HG03521 (cell line): ENCODE results near the gene GULP1.
"Not testable (repeated sequence)": the region's sequence is repeated elsewhere in the genome, so short reads cannot be mapped to it uniquely, and the experiment has no call there.

ENCODE experiments used
- ATAC-seq: cut with Tn5 transposase; IDR thresholded peaks from one replicate; pipeline ENCODE4 v1.9.1; 2021; ENCODE audit warnings: mild to moderate bottlenecking, moderate library complexity; ENCODE audit not compliant: unreplicated experiment

Gene GULP1

GRCh38 chr2:188522517-188522916, 230.8 kb downstream of the GULP1 start:
- ATAC-seq, result no peak

GRCh38 chr2:188523919-188524318, 232.2 kb downstream of the GULP1 start:
- ATAC-seq, result no peak

DNA sequence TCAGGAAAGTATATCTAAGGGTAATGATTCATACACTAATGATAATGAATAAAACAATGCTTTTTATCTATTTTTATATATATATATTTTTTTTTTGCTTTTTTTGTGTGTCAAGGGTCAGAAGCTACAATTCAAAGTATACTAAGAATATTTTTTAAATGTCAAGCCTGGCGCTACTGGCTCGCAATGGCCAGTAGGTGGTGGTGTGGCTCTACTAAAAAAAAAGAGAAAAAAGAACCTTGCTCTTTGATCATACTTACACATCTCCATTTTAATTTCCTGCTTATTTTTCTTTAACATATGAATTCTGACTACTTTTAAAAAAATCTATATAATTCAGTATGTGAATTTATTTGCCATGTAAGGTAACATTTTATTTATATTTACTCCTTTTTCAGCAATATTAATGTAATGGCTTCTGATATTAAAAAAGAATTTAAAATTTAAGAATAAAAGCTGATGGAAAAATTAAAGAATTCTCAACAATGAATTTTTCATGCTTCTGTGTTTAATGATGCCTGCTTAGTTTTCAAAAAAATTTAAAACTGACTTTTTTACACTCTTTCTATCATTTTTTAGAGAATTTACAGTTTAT, 232.9 kb downstream of the GULP1 start:
- peak; percentile 72 for ATAC-seq

- ATAC-seq, result no peak
Observed at GRCh38 chr2:188526701-188527100, 235.0 kb downstream of the GULP1 start.

- no peak for ATAC-seq
Observed at GRCh38 chr2:188527141-188527540, 235.5 kb downstream of the GULP1 start.

GRCh38 chr2:188527581-188527993, 235.9 kb downstream of the GULP1 start:
- ATAC-seq, result no peak

- no peak for ATAC-seq
Observed at GRCh38 chr2:188529710-188530109, 238.0 kb downstream of the GULP1 start.

DNA sequence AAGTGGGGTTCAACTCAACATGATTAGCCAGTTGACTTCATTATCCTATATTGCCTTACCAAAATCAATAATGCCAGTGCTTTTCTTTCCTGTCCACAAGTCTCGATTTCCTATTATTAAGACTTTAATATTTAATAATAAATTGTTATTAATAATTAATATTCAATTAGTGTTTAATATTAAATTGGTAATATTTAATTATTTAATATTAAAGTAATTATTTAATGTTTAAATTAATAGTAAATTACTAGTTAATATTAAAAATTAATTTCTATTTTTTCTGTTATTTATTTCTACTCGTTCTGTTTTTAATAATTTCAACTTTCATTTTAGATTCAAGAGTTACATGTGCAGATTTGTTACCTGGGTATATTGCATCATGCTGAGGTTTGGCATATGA, 243.2 kb downstream of the GULP1 start:
- ATAC-seq, result no peak

DNA sequence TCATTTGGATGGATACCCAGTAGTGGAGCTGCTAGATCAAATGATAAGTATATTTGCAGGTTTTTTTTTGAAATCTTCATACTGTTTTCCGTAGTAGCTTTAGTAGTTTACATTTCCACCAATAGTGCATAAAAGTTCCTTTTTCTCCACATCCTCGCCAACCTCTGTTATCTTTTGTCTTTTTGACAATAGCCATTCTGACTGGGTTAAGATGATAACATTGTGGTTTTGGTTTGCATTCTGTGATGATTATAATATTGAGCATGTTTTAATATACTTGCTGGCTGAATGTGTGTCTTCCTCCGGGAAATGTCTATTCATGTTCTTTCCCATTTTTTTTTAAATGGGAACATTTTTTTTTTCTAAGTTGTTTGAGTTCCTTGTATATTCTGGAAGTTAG, 260.0 kb downstream of the GULP1 start:
- ATAC-seq, result no peak

DNA sequence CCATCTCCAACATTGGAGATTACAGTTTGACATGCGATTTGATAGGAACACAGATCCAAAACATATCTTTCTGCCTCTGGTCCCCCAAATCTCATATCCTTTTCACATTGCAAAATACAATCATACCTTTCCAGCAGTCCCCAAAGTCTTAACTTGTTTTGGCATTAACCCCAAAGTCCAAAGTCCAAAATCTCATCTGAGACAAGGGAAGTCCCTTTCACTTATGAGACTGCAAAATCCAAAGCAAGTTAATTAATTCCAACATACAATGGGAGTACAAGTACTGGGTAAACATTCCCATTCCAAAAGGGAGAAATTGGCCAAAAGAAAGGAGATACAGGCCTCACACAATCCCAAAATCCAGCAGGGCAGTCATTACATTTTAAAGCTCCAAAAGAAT, 265.4 kb downstream of the GULP1 start:
- no peak for ATAC-seq

DNA sequence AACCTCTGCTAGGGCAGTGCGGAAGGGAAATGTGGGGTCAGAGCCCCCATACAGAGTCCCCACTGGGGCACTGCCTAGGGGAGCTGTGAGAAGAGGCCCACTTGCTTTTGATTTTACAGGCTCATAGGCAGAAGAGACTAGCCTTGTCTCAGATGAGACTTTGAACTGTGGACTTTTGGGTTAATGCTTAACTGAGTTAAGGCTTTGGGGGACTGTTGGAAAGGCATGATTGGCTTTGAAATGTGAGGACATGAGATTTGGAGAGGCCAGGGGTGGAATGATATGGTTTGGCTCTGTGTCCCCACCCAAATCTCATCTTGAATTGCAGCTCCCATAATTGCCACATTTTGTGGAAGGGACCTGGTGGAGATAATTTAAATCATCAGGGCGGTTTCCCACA, 267.8 kb downstream of the GULP1 start:
- ATAC-seq, result not testable (repeated sequence)

- no peak for ATAC-seq
Observed at GRCh38 chr2:188561473-188561979, 269.9 kb downstream of the GULP1 start.

GRCh38 chr2:188569431-188570165, 277.9 kb downstream of the GULP1 start:
- no peak for ATAC-seq

- no peak for ATAC-seq
Observed at GRCh38 chr2:188570370-188570769, 278.7 kb downstream of the GULP1 start.

GRCh38 chr2:188571543-188572303, 280.0 kb downstream of the GULP1 start:
- no peak for ATAC-seq

- ATAC-seq, result no peak
Observed at GRCh38 chr2:188572592-188572991, 280.9 kb downstream of the GULP1 start.

- ATAC-seq, result no peak
Observed at GRCh38 chr2:188573453-188573852, 281.8 kb downstream of the GULP1 start.

DNA sequence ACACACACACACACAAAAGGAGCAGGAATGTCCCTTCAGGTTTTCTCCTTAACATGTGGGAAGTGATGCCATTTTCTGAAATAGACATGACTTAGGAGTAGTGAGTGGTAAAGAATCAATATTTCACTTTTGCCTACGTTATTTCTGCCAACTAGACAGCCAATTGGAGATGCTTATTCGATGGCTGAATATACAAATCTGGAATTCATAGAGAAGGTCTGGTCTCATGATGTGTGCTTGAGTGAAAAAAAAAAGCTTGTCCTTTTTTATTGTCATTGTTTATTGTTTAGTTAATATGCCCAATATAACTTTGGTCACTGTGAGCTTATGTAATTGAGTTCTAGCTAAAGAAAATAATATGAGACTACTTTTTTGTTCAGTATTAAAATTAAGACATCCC, 284.3 kb downstream of the GULP1 start:
- no peak for ATAC-seq

DNA sequence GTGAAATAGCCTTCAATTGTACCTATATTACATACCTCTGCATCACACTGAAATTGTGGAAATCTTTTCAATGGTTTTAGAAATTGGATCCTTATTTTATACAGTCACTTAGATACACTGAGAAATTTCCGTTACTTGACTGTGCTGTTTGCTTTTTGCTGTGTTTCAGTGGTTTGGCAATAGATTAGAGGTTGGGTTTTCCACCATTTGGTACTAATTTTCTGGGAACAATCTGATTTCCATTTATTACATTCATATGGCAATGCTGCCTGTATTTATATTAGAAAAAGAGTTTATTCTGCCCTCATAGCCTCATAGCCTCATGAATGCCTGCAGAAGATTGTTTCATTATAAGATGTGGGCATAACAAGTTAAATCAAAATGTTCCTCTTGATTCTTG, 285.0 kb downstream of the GULP1 start:
- ATAC-seq, result no peak

GRCh38 chr2:188577231-188577630, 285.6 kb downstream of the GULP1 start:
- no peak for ATAC-seq

DNA sequence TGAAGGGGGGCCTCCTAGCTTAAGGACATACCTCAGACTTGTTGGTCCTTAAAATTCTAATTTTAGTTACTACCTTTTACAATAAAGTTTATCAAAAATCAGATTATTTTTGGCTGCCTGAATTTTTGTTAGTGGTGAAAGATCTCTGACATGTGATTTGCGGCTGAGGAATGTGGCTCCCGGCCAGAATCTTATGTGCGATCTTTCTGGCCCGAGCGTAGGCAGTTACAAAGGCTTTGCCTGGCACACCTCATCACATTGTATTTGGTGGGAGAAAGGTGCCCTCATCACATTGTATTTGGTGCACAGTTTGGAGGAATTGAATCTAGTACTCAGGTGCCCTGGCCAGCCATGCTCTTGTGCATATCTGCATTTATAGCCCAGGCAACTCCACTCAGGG, 289.1 kb downstream of the GULP1 start:
- no peak for ATAC-seq

DNA sequence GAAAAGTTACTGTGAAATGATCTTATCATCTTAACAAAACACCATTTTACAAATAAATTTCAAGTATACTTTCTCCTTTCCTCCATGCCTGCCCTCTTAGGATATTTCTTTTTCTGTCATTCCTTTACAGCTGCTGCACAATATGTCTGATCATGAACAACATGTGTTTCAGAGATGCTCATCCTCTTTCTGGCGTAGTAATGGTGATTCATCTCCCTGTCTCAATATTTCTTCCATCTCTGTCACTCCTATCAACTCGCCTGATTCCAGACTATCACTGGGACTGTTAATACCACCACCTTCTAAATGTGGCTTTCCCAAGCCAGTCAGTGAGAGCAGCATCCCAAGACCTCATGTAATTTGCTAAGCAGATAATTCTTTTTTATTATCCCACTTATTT, 290.5 kb downstream of the GULP1 start:
- no peak for ATAC-seq
